HCT116 (cell line): ENCODE results near the gene ABCA5. TPM values are rescaled to one million over a fixed set of nuclear protein-coding genes. Genes with fewer than 3 reads are reported as not detected.
A peak's percentile ranks its signal among the peaks of the same experiment; 100 is the strongest.

Experiments
- ATAC-seq: fragments of 200-7000 bp; cut with Tn5 transposase; 2 replicates; pipeline ENCODE4 v1.9.1; 2020; ENCODE audit warnings: mild to moderate bottlenecking, moderate library complexity
- BruUV-seq: library from RNA; stranded (reverse); fragments of 400-500 nt; replicated peaks from 2 replicates; lab custom pipeline; 2021; lab: Mats Ljungman, UMichigan
- CTCF ChIA-PET: fragments of 300-600 bp; sonication (Branson Sonifier 250); formaldehyde crosslinking; loops from one replicate; lab custom pipeline; 2021; ENCODE audit warnings: antibody characterized with exemption; lab: Charles Lee
- POLR2A ChIA-PET: fragments of 300-600, 350-600 bp; sonication (Branson Sonifier 250); formaldehyde crosslinking; loops from one replicate; lab custom pipeline; 2021; ENCODE audit warnings: antibody characterized with exemption; lab: Charles Lee
- RAD21 ChIA-PET, 2 experiments: fragments of 300-600 bp; sonication (Branson Sonifier 250); formaldehyde crosslinking; loops; one replicate each; lab custom pipeline; 2023; ENCODE audit warnings: low total read pairs in 2 of 2; ENCODE audit not compliant: uncharacterized antibody in 2 of 2, unreplicated experiment in 2 of 2, low non-redundant PET in 1 of 2; lab: Charles Lee
- DNase-seq: peaks from one replicate; pipeline ENCODE4 v3.0.0-alpha.2; 2010; ENCODE audit warnings: low read depth, low spot score
- H2AFZ ChIP-seq: fragments of 200-600 bp; shearing (Covaris generic), sonication (generic); 2 replicates; pipeline ENCODE4 v1.6.1; 2017; ENCODE audit warnings: low read depth, mixed run types, mixed read lengths, antibody characterized with exemption, low read length; ENCODE audit not compliant: poor library complexity, severe bottlenecking
- H3K27ac ChIP-seq: 2 replicates; pipeline ENCODE4 v1.5.1; 2012; ENCODE audit warnings: low read depth, low read length
- H3K27me3 ChIP-seq: fragments of 200-600 bp; sonication (generic); 2 replicates; pipeline ENCODE4 v1.6.1; 2016; ENCODE audit warnings: mixed run types, low read length, mixed read lengths; ENCODE audit not compliant: insufficient read depth
- H3K36me3 ChIP-seq, 2 experiments: fragments of 200-500 bp in 1 of 2; fragments of 200-600 bp in 1 of 2; sonication (Bioruptor generic) in 1 of 2; sonication (generic) in 1 of 2; 2 replicates each; pipeline versions ENCODE4 v1.5.1 to v1.6.1; 2014 to 2016; ENCODE audit warnings: low read length in 2 of 2, inconsistent platforms in 1 of 2, mixed read lengths in 1 of 2, mixed run types in 1 of 2; ENCODE audit not compliant: insufficient read depth in 2 of 2, control insufficient read depth in 1 of 2
- H3K4me1 ChIP-seq, 2 experiments: fragments of 200-600 bp in 1 of 2; sonication (generic) in 1 of 2; 2 replicates each; pipeline versions ENCODE4 v1.5.1 to v1.6.1; 2012 to 2017; ENCODE audit warnings: low read length in 2 of 2, inconsistent platforms in 1 of 2, mild to moderate bottlenecking in 1 of 2, mixed read lengths in 1 of 2, mixed run types in 1 of 2, moderate library complexity in 1 of 2; ENCODE audit not compliant: insufficient read depth in 2 of 2, control insufficient read depth in 1 of 2
- H3K4me2 ChIP-seq: fragments of 200-600 bp; sonication (generic); 2 replicates; pipeline ENCODE4 v1.6.1; 2017; ENCODE audit warnings: mixed run types, low read length, mixed read lengths
- H3K4me3 ChIP-seq, 2 experiments: fragments of 200-600 bp in 1 of 2; sonication (generic) in 1 of 2; replicated peaks in 1 of 2; 2 replicates each; pipeline ENCODE4 v1.5.1; 2011 to 2016; ENCODE audit warnings: low read length in 2 of 2, control low read depth in 1 of 2, low read depth in 1 of 2, mild to moderate bottlenecking in 1 of 2, mixed read lengths in 1 of 2, mixed run types in 1 of 2
- H3K79me2 ChIP-seq: fragments of 200-600 bp; sonication (generic); 2 replicates; pipeline ENCODE4 v1.6.1; 2017; ENCODE audit warnings: mild to moderate bottlenecking, mixed run types, low read length, moderate library complexity, mixed read lengths; ENCODE audit not compliant: insufficient read depth
- H3K9ac ChIP-seq: fragments of 200-600 bp; sonication (generic); 2 replicates; pipeline ENCODE4 v1.6.1; 2016; ENCODE audit warnings: low read length, mixed read lengths
- H3K9me2 ChIP-seq: fragments of 200-600 bp; sonication (generic), shearing (Covaris generic); 2 replicates; pipeline ENCODE4 v1.6.1; 2017; ENCODE audit warnings: mixed run types, mild to moderate bottlenecking, moderate library complexity; ENCODE audit not compliant: insufficient read depth
- H3K9me3 ChIP-seq, 2 experiments: fragments of 200-500 bp in 1 of 2; fragments of 200-600 bp in 1 of 2; sonication (Bioruptor generic) in 1 of 2; sonication (generic) in 1 of 2; 2 replicates each; pipeline ENCODE4 v1.6.1; 2014 to 2017; ENCODE audit warnings: low read length in 2 of 2, mixed read lengths in 2 of 2, inconsistent platforms in 1 of 2, low read depth in 1 of 2, mild to moderate bottlenecking in 1 of 2, mixed run types in 1 of 2, moderate library complexity in 1 of 2; ENCODE audit not compliant: control insufficient read depth in 1 of 2, insufficient read depth in 1 of 2
- H4K20me1 ChIP-seq: fragments of 200-600 bp; sonication (generic), shearing (Covaris generic); 2 replicates; pipeline ENCODE4 v1.6.1; 2017; ENCODE audit warnings: mixed run types, mild to moderate bottlenecking, moderate library complexity; ENCODE audit not compliant: insufficient read depth
- CBX3 ChIP-seq: IDR thresholded peaks from 2 replicates; pipeline ENCODE4 v1.6.1; 2012; ENCODE audit warnings: low read depth
- CTCF ChIP-seq, 3 experiments: fragments of 200-600 bp in 1 of 3; sonication (generic) in 1 of 3; IDR thresholded peaks in 2 of 3; conservative IDR thresholded peaks in 1 of 3; 2 replicates each; pipeline ENCODE4 v1.5.1; 2012 to 2017; ENCODE audit warnings: low read depth in 2 of 3, low read length in 2 of 3, antibody characterized with exemption in 1 of 3, borderline replicate concordance in 1 of 3, control low read depth in 1 of 3, mild to moderate bottlenecking in 1 of 3, mixed read lengths in 1 of 3, mixed run types in 1 of 3, moderate library complexity in 1 of 3; ENCODE audit not compliant: insufficient read depth in 1 of 3
- ELF1 ChIP-seq: IDR thresholded peaks from 2 replicates; pipeline ENCODE4 v1.6.1; 2012; ENCODE audit warnings: low read depth, borderline replicate concordance
- POLR2AphosphoS5 ChIP-seq: IDR thresholded peaks from 2 replicates; pipeline ENCODE4 v1.6.1; 2011; ENCODE audit warnings: mild to moderate bottlenecking, low read depth, low read length, moderate library complexity
- RAD21 ChIP-seq: IDR thresholded peaks from 2 replicates; pipeline ENCODE4 v1.6.1; 2012; ENCODE audit warnings: low read depth, mild to moderate bottlenecking
- SIN3A ChIP-seq: IDR thresholded peaks from 2 replicates; pipeline ENCODE4 v1.6.1; 2012; ENCODE audit warnings: low read depth
- SP1 ChIP-seq: IDR thresholded peaks from 2 replicates; pipeline ENCODE4 v1.6.1; 2012; ENCODE audit warnings: low read depth
- intact Hi-C: fragments of 100-400 bp; cut with micrococcal nuclease; formaldehyde crosslinking; loops from 2 replicates; pipeline ENCODE4 v1.10.0; 2022
- total RNA-seq: library from RNA; stranded (reverse); gene quantifications from one replicate; pipeline ENCODE4 v1.2.1, GENCODE V29; 2021; ENCODE audit not compliant: unreplicated experiment

Gene ABCA5
- total RNA-seq, 1 experiment from 2014 or later, result 6.8 TPM

- DNase-seq (no peak), ATAC-seq (peak; percentile 50; the same call in 1 of the 2 replicates)
- Histone ChIP-seq H3K4me3 (no peak overlapping the region), H3K27me3 (no peaks in the 10 kb centered on the region), H3K4me2 (no peak overlapping the region), H3K9me3 (no peaks in the 10 kb centered on the region), H3K36me3 (no peaks in the 10 kb centered on the region), H3K4me1 (no peaks in the 10 kb centered on the region), H3K27ac (no peak overlapping the region), H3K9ac (no peak overlapping the region), H3K79me2 (no peaks in the 10 kb centered on the region), H4K20me1 (no peaks in the 10 kb centered on the region), H3K9me2 (no peaks in the 10 kb centered on the region), H2AFZ (no peak overlapping the region)
- no TSS peak for BruUV-seq
- TF ChIP-seq POLR2AphosphoS5 (no peak), CTCF (IDR thresholded peaks at IDR 0.05 in 2 of 3, conservative IDR thresholded peaks at IDR 0.05 in 1 of 3; ENCODE audit: borderline replicate concordance in 1 of 3, insufficient read depth in 1 of 3, low read depth in 2 of 3, low read length in 2 of 3) (peak in 2 of 3 experiments; percentile 16 to 41; a peak in 2 of 6 replicates)
- CTCF ChIA-PET, result interaction anchor here (1.1 to 3.9 kb wide), 4 partner anchors 9 to 187 kb away, joined by 4 to 54 read pairs (median 12); partner anchors contain the start of gene ABCA5
- POLR2A ChIA-PET, result no interaction called here
- RAD21 ChIA-PET, result no interaction called here
- intact Hi-C loops, result no loop called here
Observed at GRCh38 chr17:69336580-69336979, 9.6 kb upstream of the ABCA5 start.

GRCh38 chr17:69335058-69335457, 8.1 kb upstream of the ABCA5 start:
- Histone ChIP-seq H3K27ac (no peak overlapping the region), H3K9ac (no peak overlapping the region), H3K4me3 (no peak overlapping the region), H3K9me2 (no peaks in the 10 kb centered on the region), H4K20me1 (no peaks in the 10 kb centered on the region), H3K4me2 (no peak overlapping the region), H3K36me3 (no peaks in the 10 kb centered on the region), H3K4me1 (no peaks in the 10 kb centered on the region), H2AFZ (peak overlapping the region; percentile 81), H3K27me3 (no peaks in the 10 kb centered on the region), H3K9me3 (no peaks in the 10 kb centered on the region), H3K79me2 (no peaks in the 10 kb centered on the region)
- ATAC-seq (peak; percentile 78), DNase-seq (peak; percentile 69)
- ChIA-PET RAD21 (interaction anchor here in 1 of 2 experiments (1.1 kb wide), 1 partner anchor 60 kb away, joined by 4 read pairs; no protein-coding TSS in a partner anchor), CTCF (interaction anchor here (0.6 to 3.9 kb wide), 11 partner anchors 9 to 272 kb away, joined by 3 to 54 read pairs (median 4); partner anchors contain the start of gene ABCA5), POLR2A (interaction anchor here (0.7 to 1.6 kb wide), 3 partner anchors 8 to 59 kb away, joined by 3 to 4 read pairs (median 4); partner anchors contain the start of gene ABCA5)
- TF ChIP-seq CBX3, result 0 out of 2 replicates have a peak, but pooled peaks have one; percentile 34
- TF ChIP-seq SP1, result peak; percentile 27; the same call in 1 of the 2 replicates
- TF ChIP-seq SIN3A, result no peak
- TF ChIP-seq CTCF (IDR thresholded peaks at IDR 0.05 in 2 of 3, conservative IDR thresholded peaks at IDR 0.05 in 1 of 3; ENCODE audit: borderline replicate concordance in 1 of 3, insufficient read depth in 1 of 3, low read depth in 2 of 3, low read length in 2 of 3), result peak; percentile 46 to 68 (median 53)
- TF ChIP-seq RAD21, result peak; percentile 68
- 0 out of 2 replicates have a peak, but pooled peaks have one; percentile 5 for TF ChIP-seq ELF1
- no TSS peak for BruUV-seq
- intact Hi-C loops, result loop anchor here (1.0 kb wide), 2 partner anchors 59 to 188 kb away; no protein-coding TSS in a partner anchor
